Panc1 (cell line): Measurements from ENCODE around the gene OSBPL8.

Experiments used
- CTCF ChIP-seq: fragments of 450-650 bp; IDR thresholded peaks from 2 replicates; pipeline ENCODE4 v1.5.1; 2017; ENCODE audit warnings: mild to moderate bottlenecking
- POLR2AphosphoS5 ChIP-seq: IDR thresholded peaks from 2 replicates; pipeline ENCODE4 v1.6.1; 2012; ENCODE audit warnings: mild to moderate bottlenecking, low read depth, low read length, moderate library complexity
- REST ChIP-seq, 2 experiments: IDR thresholded peaks; 2 replicates each; pipeline ENCODE4 v1.6.1; 2011 to 2012; ENCODE audit warnings: low read depth in 2 of 2, control low read depth in 1 of 2, low read length in 1 of 2, mild to moderate bottlenecking in 1 of 2, moderate library complexity in 1 of 2; ENCODE audit not compliant: insufficient read depth in 1 of 2
- SIN3A ChIP-seq: IDR thresholded peaks from 2 replicates; pipeline ENCODE4 v1.6.1; 2012; ENCODE audit warnings: low read depth, mild to moderate bottlenecking, low read length, moderate library complexity, borderline replicate concordance; ENCODE audit not compliant: insufficient read depth
- TCF7L2 ChIP-seq: IDR thresholded peaks from 2 replicates; pipeline ENCODE4 v1.6.1; 2011; ENCODE audit warnings: mild to moderate bottlenecking, low read depth, low read length, inconsistent platforms

- TF ChIP-seq CTCF (no peak), POLR2AphosphoS5 (no peak), REST (IDR thresholded peaks at IDR 0.05; ENCODE audit: insufficient read depth in 1 of 2, low read depth in 2 of 2, low read length in 1 of 2) (no peak), TCF7L2 (no peak), SIN3A (no peak)
Measured at GRCh38 chr12:76451528-76451927, 108.0 kb downstream of the OSBPL8 start.
